Measurements from ENCODE around the gene PROM2. TPM values are rescaled to one million over a fixed set of nuclear protein-coding genes. Genes with fewer than 3 reads are reported as not detected.
"Not testable (repeated sequence)": the region's sequence is repeated elsewhere in the genome, so short reads cannot be mapped to it uniquely, and the experiment has no call there.

The PROM2 gene
- total RNA-seq, 1 donor from 2014 or later, result 0.93 TPM

DNA sequence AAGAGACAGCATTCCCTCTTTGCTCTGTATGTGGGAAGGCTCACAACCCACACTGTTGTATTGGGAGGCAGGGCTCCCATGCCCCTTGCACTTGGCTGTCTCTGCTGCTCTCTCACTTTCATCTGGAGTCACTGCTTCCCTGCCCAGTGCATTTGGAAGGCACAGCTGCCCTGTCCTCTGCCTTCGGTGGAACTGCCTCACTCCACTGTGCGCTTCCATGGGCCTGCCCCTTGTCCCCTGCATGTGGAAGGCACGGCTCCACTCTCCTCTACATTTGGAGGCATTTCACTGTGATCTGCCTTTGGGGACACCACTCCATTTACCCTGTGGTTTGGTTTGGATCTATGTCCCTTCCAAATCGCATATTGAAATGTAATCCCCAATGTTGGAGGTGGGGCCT, 9.1 kb upstream of the PROM2 start:
- Mint-ChIP-seq H3K27ac (no peak overlapping the region), H3K4me1 (no peaks in the 10 kb centered on the region), H3K27me3 (no peaks in the 10 kb centered on the region), H3K9me3 (no peaks in the 10 kb centered on the region), H3K36me3 (ENCODE audit: low read depth) (no peaks in the 10 kb centered on the region), H3K4me3 (no peak overlapping the region)
- ChIA-PET CTCF (no interaction called here), POLR2A (no interaction called here)
- intact Hi-C loops (cut with micrococcal nuclease), result no loop called here
- TF ChIP-seq, protein P1, sequence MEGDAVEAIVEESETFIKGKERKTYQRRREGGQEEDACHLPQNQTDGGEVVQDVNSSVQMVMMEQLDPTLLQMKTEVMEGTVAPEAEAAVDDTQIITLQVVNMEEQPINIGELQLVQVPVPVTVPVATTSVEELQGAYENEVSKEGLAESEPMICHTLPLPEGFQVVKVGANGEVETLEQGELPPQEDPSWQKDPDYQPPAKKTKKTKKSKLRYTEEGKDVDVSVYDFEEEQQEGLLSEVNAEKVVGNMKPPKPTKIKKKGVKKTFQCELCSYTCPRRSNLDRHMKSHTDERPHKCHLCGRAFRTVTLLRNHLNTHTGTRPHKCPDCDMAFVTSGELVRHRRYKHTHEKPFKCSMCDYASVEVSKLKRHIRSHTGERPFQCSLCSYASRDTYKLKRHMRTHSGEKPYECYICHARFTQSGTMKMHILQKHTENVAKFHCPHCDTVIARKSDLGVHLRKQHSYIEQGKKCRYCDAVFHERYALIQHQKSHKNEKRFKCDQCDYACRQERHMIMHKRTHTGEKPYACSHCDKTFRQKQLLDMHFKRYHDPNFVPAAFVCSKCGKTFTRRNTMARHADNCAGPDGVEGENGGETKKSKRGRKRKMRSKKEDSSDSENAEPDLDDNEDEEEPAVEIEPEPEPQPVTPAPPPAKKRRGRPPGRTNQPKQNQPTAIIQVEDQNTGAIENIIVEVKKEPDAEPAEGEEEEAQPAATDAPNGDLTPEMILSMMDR (IDR thresholded peaks at IDR 0.05), result no peak
- DNase-seq (no peak), ATAC-seq (ENCODE audit: low read depth) (no peak)

DNA sequence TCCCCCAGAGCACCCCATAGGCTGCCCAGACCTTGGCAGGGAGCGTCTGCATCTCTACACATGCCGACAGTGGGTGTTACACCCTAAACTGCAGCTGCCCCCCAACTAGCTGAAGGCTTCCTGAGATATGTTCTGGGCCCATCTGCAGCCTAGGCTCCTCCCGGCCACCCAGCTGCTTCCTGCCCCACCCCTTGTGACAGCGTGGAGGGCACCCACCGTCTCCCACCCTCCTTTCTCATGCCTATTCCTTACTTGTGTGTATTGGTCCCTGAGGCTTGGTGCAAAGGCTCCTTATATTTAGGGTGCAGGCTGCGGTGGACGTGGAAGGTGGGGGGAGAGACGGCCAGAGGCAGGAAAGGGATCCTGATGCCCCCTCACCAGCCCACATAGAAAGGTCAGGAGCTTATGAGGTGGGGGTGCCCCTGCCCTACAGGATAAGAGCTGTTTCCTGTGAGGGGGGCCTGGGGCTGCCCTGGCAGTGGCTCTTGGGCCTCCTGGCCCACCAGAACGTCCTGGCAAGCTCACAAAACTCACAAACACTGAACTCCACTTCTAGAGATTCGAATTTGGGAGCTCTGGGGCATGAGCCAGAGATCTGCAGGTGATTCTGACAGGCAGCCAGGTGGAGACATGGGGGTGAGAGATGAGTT, 7.3 kb upstream of the PROM2 start:
- no peak for ATAC-seq (ENCODE audit: low read depth)
- Mint-ChIP-seq H3K4me1 (no peaks in the 10 kb centered on the region), H3K27ac (no peak overlapping the region), H3K27me3 (no peaks in the 10 kb centered on the region), H3K36me3 (ENCODE audit: low read depth) (no peaks in the 10 kb centered on the region), H3K4me3 (no peak overlapping the region), H3K9me3 (no peaks in the 10 kb centered on the region)
- TF ChIP-seq, protein P1 (IDR thresholded peaks at IDR 0.05), result no peak
- intact Hi-C loops (cut with micrococcal nuclease), result no loop called here
- ChIA-PET CTCF (no interaction called here), POLR2A (no interaction called here)
- DNase-seq, result no peak

DNA sequence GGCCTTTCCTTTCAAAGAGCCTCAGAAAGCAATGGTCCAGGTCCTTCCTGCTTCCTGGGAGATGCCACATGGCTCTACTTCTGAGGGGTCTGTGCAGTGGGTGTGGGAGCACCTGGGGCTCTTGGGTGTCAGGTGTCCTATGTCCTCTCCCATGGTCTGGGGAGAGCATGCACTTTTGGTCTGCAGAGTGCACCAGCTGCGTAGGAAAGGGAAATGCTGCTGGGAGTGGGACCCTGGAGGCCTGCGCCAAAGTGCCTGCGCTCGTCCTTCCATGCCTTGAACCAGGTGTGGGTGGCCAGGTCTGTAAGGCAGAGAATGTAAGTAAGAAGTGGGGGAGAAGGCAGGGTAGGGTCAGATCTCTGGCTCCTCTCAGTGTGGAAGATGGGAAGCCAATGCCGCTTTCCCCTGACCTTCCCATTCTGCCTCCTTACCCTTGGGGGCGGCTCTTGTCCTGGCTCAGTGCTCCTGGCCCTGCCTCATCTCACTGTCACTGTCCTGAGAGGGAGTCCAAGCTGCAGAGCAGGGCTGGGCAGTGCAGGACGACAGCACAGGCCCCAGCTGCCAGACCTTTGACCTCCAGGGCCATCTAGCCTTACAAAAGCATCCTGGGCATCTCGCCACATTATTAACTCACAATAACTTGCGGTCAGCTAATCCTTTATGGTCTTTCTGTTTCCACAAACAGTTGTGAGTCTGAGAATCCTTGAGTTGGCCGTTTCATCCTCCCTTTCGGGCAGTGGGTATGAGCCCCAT, 6.6 kb upstream of the PROM2 start:
- Mint-ChIP-seq H3K4me3 (no peak overlapping the region), H3K27ac (no peak overlapping the region), H3K36me3 (ENCODE audit: low read depth) (no peaks in the 10 kb centered on the region), H3K9me3 (no peaks in the 10 kb centered on the region), H3K4me1 (no peaks in the 10 kb centered on the region), H3K27me3 (no peaks in the 10 kb centered on the region)
- ChIA-PET POLR2A (no interaction called here), CTCF (no interaction called here)
- ATAC-seq (ENCODE audit: low read depth) (no peak), DNase-seq (no peak)
- TF ChIP-seq, protein P1 (IDR thresholded peaks at IDR 0.05), result no peak
- intact Hi-C loops (cut with micrococcal nuclease), result no loop called here

DNA sequence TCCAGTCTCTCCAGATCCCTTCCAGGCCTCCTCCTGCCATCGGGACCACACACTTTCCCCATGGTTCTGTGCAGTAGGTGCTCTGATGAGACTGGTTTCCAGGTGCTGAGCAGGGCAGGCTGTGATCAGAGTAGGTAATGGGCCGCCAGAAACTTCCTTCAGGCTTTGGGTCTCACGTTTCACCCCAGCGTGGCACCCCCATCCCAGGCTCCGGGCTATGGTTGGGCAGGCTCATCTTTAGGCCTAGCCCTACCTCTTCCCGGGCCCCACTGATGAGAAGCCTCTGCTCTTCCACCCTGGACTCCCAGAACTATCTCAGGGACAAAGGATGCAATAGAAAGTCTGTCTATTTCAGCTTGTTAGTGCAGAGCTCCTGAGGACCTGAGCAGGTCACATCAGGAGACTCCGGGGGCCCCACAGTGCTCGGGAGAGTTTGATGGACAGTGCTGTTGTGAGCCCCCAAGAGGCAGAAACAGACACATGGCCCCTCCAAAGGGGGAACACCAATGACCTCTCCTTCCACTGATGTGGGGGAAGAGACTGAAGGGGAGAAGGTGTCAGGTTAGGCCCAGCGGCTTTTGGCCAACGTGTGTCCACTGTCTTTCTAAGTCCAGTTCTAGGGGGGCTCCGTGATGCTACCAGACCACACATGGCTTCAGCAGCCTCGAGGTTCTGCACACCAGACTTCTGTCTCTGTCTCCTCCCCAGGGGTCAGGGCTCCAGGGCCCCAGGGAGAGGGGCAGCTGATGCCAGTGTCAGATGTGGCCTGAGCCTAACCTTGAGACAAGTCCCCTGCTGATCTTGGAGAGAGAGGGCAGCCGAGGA, 5.8 kb upstream of the PROM2 start:
- Mint-ChIP-seq H3K4me3 (no peak overlapping the region), H3K27ac (no peak overlapping the region), H3K4me1 (no peaks in the 10 kb centered on the region), H3K36me3 (ENCODE audit: low read depth) (no peaks in the 10 kb centered on the region), H3K27me3 (no peaks in the 10 kb centered on the region), H3K9me3 (no peaks in the 10 kb centered on the region)
- ChIA-PET CTCF (no interaction called here), POLR2A (no interaction called here)
- intact Hi-C loops (cut with micrococcal nuclease), result no loop called here
- no peak for ATAC-seq (ENCODE audit: low read depth)
- TF ChIP-seq, protein P1 (IDR thresholded peaks at IDR 0.05), result no peak
- no peak for DNase-seq

DNA sequence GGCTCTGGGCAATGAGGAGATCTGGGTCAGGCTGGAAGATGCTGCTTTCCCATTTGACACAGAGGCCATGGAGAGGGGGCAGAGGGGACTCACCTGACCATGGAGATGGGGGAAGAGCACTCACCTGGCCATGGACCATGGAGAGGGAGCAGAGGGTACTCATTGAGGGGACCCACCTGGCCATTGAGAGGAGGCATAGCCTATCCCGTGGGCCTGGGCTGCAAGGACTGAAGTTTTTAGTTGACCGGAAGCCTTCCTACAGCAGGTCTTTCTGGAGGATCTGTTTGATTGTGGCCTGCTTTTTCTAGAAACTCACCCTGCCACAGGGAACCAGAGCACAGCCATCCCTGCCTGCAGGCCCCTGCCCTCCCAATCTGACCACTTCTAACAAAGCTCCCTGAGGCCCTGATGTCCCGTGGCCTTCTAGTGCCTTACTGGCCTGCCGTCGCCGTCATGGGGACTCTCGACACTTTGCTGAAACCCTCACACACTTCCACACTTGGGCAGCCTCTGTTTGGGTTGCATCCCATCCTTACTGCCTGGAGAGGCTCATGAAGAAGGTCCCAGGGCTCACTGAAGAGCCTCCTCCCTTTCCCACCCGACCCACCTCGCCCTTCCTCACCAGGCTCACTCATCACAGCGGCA, 5.1 kb upstream of the PROM2 start:
- H3K27ac Mint-ChIP-seq, result no peak overlapping the region
- H3K27me3 Mint-ChIP-seq, result no peaks in the 10 kb centered on the region
- POLR2A ChIA-PET, result no interaction called here
- H3K4me3 Mint-ChIP-seq, result no peak overlapping the region
- H3K4me1 Mint-ChIP-seq, result no peaks in the 10 kb centered on the region
- ATAC-seq (ENCODE audit: low read depth), result no peak
- no peaks in the 10 kb centered on the region for H3K36me3 Mint-ChIP-seq (ENCODE audit: low read depth)
- TF ChIP-seq, protein P1 (IDR thresholded peaks at IDR 0.05), result no peak
- CTCF ChIA-PET, result no interaction called here
- H3K9me3 Mint-ChIP-seq, result no peaks in the 10 kb centered on the region
- peak; percentile 1 for DNase-seq
- intact Hi-C loops (cut with micrococcal nuclease), result no loop called here

DNA sequence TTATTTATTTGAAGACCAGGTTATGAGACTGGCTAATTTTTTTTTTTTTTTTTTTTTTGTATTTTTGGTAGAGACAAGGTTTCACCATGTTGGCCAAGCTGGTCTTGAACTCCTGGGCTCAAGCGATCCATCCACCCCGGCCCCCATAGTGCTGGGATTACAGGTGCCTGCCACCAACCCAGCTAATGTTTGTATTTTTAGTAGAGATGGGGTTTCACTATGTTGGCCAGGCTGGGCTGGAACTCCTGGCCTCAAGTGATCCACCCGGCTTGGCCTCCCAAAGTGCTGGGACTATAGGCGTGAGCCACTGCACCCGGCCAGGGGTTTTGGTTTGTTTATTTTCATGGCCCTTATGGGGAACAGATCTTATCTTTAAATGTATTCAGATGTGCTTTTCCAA, 4.5 kb upstream of the PROM2 start:
- POLR2A ChIA-PET; DNase-seq; H3K27ac Mint-ChIP-seq; CTCF ChIA-PET; intact Hi-C loops (cut with micrococcal nuclease); H3K4me1 Mint-ChIP-seq; ATAC-seq (ENCODE audit: low read depth); H3K36me3 Mint-ChIP-seq (ENCODE audit: low read depth); H3K9me3 Mint-ChIP-seq; H3K4me3 Mint-ChIP-seq; H3K27me3 Mint-ChIP-seq: not testable (repeated sequence)
